HG03108 (cell line): ENCODE results near the gene TCEANC2.

ENCODE experiments used
- ATAC-seq: cut with Tn5 transposase; IDR thresholded peaks from one replicate; pipeline ENCODE4 v1.9.1; 2021; ENCODE audit warnings: moderate library complexity; ENCODE audit not compliant: unreplicated experiment

Gene TCEANC2

GRCh38 chr1:54112705-54113368, 59.4 kb downstream of the TCEANC2 start:
- no peak for ATAC-seq

GRCh38 chr1:54114001-54114400, 60.6 kb downstream of the TCEANC2 start:
- no peak for ATAC-seq

GRCh38 chr1:54114955-54115354, 61.5 kb downstream of the TCEANC2 start:
- ATAC-seq, result no peak

- no peak for ATAC-seq
These were observed 62.1 kb downstream of the TCEANC2 start for GRCh38 chr1:54115520-54115919.

- ATAC-seq, result no peak
These were observed 64.6 kb downstream of the TCEANC2 start for GRCh38 chr1:54117815-54118563.

- ATAC-seq, result no peak
These were observed 65.3 kb downstream of the TCEANC2 start for GRCh38 chr1:54118704-54119103.

GRCh38 chr1:54120018-54120697, 66.8 kb downstream of the TCEANC2 start:
- no peak for ATAC-seq

GRCh38 chr1:54120698-54121481, 67.5 kb downstream of the TCEANC2 start:
- ATAC-seq, result no peak

GRCh38 chr1:54121482-54122134, 68.2 kb downstream of the TCEANC2 start:
- no peak for ATAC-seq

GRCh38 chr1:54122135-54122751, 68.8 kb downstream of the TCEANC2 start:
- ATAC-seq, result no peak

GRCh38 chr1:54122992-54123391, 69.6 kb downstream of the TCEANC2 start:
- no peak for ATAC-seq

- ATAC-seq, result no peak
These were observed 71.1 kb downstream of the TCEANC2 start for GRCh38 chr1:54124472-54124871.

- ATAC-seq, result no peak
These were observed 71.5 kb downstream of the TCEANC2 start for GRCh38 chr1:54124906-54125305.

GRCh38 chr1:54125386-54126070, 72.1 kb downstream of the TCEANC2 start:
- ATAC-seq, result no peak

GRCh38 chr1:54126271-54126815, 72.9 kb downstream of the TCEANC2 start:
- ATAC-seq, result no peak

GRCh38 chr1:54127594-54128300, 74.3 kb downstream of the TCEANC2 start:
- ATAC-seq, result no peak

GRCh38 chr1:54129858-54130257, 76.5 kb downstream of the TCEANC2 start:
- ATAC-seq, result no peak

GRCh38 chr1:54131419-54131818, 78.0 kb downstream of the TCEANC2 start:
- ATAC-seq, result no peak

GRCh38 chr1:54132495-54132894, 79.1 kb downstream of the TCEANC2 start:
- no peak for ATAC-seq
